GM21381 (cell line): ENCODE measurements around the gene SOWAHA.
A peak's percentile ranks its signal among the peaks of the same experiment; 100 is the strongest.

ENCODE experiments used
- ATAC-seq: cut with Tn5 transposase; IDR thresholded peaks from one replicate; pipeline ENCODE4 v1.9.1; 2021; ENCODE audit warnings: mild to moderate bottlenecking, moderate library complexity; ENCODE audit not compliant: unreplicated experiment

SOWAHA gene

DNA sequence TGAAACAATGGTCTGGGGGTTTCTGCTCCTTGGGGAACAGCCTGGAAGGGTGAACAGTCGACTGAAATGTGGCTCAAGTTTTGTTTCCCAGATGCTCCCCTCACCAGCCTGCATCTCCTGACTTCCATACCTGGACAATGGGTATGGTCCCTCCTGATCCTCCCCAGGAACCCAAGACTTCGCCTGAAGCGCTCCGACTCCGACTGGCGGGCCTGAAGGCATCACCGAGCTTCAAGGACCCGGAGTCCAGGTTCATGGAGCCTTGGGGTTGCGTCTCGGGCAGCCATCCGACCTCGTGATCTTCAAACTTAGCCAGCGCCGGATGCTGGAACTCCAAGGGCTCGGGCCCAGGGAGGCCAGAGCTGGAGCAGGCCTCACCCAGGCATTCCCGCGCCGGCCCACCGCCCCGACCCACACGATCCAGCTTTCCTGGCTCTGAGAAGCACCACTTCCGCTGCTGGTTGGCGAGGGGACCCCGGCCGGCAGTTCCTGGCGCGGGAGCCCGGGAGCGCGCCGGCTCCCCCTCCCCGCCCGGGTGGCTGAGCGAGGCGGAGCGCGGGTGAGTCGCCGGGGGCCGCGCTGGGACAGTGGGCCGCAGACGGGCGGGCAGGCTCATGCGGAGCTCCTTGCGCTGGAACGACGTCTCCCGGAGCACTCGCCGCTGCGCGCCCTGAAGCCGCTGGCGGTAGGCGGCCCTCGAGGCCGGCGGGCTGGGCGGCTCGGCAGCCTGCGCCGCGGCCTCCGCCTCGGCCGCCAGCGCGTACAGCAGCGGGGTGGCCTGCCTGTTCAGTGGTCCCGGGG lies 12.1 kb downstream of the SOWAHA start:
- no peak for ATAC-seq

GRCh38 chr5:132825834-132826391 lies 12.8 kb downstream of the SOWAHA start:
- no peak for ATAC-seq

- ATAC-seq = no peak
These were observed 13.5 kb downstream of the SOWAHA start for GRCh38 chr5:132826424-132827082.

GRCh38 chr5:132827943-132828673 lies 15.0 kb downstream of the SOWAHA start:
- ATAC-seq = no peak

GRCh38 chr5:132828846-132829494 lies 15.9 kb downstream of the SOWAHA start:
- no peak for ATAC-seq

- ATAC-seq = peak; percentile 67
These were observed 16.8 kb downstream of the SOWAHA start for GRCh38 chr5:132829742-132830435.

DNA sequence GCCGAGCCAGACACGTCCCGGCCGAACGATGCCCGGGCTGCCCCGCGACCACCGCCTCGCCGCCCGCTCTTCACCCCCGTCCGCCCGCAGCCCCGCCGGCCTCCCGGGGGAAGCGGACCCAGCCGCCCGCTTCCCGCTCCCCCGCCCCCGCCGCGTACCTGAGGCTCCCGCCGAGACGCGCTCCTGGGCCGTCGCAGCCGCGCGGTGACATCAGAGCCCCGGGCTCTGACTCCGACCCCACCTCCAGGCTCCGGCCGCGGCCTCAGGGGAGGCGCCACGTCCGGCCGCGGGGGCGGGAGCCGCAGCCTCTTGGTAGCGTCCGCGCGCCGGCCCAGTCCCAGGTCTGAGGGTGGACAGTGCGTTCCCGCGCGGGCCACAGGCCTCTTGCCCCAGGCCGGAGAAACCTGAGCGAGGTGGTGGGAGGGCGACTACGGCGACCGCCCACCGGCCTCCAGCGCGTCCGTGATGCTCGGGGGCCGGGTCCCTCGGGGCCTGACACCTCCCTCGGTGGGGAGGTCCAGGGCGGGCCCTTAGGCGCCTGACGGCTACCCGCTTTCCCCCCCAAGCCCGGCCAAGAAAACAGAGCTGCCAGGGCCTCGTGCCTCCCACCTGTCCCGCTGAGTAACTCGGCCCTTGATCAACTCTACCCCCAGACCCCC lies 17.5 kb downstream of the SOWAHA start, which contains the start of gene SHROOM1:
Gene SHROOM1 (minus strand): TSS at position 212 of the 659 bp plus-strand sequence. CDS start 4,507 bp downstream, outside the sequence.
- ATAC-seq = peak; percentile 76

DNA sequence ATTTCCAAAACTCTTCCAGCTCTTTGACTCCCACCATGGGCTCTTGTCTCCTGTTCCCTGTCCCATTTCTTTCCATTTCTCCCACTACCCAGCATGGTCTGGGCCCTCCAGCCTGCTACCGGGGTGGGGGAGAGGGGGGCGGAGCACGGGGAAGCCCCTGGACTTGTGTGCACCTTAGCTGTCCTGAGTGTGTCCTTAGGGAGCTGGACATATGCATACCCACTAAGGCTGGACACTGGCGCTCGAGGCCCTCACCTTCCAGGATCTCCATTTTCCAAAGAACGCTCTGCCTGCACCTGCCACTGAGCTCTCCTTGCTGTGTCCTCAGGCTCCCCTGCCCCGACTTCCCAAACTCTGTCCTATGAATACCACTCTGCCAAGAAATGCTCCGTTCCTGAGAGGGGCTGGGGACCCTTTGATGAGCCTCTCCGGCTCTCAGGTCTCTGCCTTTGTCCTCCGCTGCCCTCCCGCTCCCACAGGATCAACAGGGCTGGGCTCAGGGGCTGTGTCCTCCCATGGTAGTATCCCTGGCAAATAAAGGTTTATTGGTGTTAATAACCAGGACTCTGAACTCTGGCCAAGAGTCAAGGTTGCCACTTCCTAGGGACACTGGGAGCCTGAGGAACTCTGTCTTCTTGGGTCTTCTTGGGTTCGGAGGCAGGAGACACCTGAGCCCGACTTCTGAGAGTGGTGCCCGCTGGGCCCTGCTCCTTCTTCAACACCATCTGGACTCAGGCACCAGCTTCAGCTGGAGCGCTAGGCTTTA lies 18.2 kb downstream of the SOWAHA start:
- ATAC-seq = no peak

GRCh38 chr5:132832612-132833011 lies 19.5 kb downstream of the SOWAHA start:
- ATAC-seq = no peak

DNA sequence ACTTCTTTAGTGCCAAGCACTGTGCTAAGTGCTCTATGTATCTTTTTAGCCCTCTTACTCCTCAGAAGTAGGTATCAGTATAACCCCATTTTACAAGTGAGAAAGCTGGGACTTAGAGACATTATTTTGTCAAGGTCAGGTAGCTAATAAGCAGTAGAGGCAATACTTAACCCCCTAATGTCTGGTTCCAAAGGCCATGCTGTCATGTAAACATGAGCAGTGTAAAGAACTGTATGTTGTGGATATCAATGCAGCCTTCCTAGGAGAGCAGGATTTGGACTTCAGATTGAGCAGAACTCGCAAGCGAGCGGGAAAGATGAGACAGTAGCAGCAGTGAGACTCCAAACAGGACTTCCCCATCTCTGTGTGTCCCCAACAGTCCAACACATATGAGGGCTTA lies 21.0 kb downstream of the SOWAHA start:
- ATAC-seq = no peak

DNA sequence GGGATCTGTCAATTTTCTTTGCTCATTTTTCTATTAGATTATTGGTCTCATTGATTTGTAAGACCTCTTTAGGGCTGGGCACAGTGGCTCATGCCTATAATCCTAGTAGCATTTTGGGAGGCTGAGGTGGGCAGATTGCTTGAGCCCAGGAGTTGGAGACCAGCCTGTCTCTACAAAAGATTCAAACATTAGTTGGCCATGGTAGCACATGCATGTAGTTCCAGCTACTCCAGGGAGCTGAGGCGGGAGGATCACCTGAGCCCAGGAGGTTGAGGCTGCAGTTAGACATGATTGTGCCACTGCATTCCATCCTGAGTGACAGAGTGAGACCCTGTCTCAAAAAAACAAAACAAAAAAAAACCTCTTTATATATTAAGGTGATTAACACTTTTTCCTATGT lies 23.8 kb downstream of the SOWAHA start:
- no peak for ATAC-seq

- no peak for ATAC-seq
These were observed 24.8 kb downstream of the SOWAHA start for GRCh38 chr5:132837868-132838267.

DNA sequence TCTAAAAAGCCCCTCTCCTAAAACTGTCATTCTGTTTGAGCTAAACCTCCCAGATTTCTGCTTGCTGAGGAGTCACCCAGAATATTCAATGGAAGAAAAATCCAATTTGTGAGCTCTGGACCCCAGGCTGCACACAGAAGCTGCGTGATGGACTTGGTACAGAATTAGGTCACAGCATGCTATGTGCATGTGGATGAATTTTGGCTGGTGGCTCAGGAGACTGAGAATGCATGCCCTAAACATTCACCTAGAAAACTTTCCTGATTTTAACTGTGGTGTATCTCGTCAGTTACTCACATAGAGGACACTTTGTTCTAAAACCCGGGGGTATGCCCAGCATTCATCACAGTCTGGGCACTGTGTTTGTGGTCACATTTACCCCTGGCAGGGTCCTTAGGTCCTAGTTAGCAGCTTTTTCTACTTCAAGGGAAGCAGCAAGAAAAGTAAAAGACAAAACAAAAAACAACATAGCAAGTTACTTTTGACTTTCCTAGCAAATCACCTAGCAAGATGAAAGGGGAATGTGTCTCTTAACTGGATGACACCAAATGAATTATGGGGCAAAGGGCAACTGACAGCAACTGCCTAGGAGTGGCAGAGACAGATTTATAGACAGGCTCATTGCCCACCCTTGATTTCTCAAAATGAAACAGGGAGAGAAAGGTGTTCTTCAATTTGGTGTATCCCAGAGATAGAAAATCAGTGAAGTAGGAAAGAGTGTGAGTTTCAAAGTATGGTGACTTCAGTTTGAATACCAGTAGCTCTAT lies 25.6 kb downstream of the SOWAHA start:
- no peak for ATAC-seq

DNA sequence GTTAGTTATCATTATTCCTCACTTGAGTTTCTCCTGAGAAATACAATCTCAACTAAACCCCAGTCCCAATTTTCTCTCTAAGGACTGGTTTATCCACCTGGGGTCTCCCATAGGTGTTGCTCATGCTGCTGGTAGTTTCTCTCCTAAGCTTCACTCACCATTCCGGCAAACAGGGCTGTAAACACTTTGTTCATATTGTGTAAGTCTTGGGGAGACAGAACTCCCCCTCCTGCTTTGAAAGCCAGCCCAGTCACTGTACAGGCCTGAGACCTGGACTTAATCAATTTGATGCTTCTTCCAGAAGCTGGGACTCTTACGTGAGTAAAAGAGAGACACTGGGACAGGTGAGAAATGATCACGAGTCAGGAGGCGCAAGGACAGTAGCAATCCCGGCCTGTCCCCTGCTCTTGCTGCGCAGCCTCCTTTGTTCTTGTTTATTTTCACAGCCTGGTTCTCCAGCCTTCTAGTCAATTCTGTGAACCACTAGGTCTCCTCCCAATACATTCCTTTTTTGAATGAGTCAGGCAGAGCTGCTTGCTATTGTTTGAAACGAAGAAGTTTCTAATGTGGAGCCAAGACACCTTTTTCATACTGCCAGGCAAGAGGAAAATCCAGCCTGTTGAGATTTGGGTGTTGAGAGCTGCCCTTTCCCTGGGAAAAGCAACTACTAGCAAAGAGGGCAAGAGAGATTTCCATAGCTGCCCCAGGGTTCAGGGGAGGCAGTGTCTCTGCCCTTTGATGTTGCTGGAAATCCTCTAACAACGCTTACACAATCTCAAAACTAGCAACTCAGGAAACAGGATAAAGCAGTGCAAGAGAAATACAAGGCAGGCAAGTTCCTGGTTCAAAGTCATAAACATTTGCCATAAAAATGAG lies 26.6 kb downstream of the SOWAHA start:
- ATAC-seq = no peak

DNA sequence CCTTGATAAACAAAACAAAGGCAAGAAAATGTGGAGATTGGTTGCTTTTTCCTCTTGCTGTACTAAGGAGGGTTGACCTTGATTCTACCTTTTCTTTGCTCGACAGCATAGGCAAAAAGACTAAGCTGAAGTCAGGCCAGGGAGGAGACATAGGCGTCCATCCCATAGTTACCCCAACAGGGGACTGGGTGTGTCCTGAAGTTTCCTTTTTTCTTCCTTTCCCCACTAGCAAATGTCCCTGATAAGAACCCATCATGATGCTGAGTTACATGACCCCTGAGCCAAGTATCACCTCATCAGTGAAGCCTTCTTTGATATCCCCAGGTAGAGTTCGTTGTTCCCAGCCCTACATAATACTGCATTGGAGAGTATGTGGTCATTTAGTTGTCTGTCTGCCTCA lies 27.2 kb downstream of the SOWAHA start:
- ATAC-seq = no peak

DNA sequence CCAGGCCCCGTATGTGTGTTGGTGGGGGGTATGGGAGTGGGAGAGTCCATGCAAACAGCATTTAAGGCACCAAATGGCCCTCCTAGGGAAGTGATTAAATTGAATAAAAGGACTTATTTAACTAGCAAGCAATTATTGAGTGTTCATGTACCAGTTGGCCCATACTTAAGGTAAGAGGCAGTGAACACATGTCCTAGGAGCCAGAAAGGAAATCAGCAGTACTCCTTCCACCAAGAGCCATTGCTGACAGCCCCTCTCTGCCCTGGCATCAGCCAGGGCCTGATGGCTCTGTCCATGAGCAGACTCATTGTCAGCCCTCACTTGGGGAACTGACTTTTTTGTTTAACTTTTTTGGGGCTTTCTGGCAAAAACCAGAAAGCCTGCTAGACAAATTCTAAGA lies 27.8 kb downstream of the SOWAHA start:
- ATAC-seq = no peak

GRCh38 chr5:132841305-132841704 lies 28.2 kb downstream of the SOWAHA start:
- ATAC-seq = no peak
